GM10248 (cell line): Measurements from ENCODE around the gene THAP12.

ENCODE experiments used
- CTCF ChIA-PET: fragments of 300-600 bp; sonication (Branson Sonifier 250); formaldehyde crosslinking; extraction: SDS; loops from one replicate; lab custom pipeline; 2021; ENCODE audit warnings: antibody characterized with exemption; lab: Yijun Ruan, JAX
- POLR2A ChIA-PET: fragments of 350-650 bp; sonication (Branson Sonifier 250); formaldehyde crosslinking; extraction: SDS; loops from one replicate; lab custom pipeline; 2020; ENCODE audit warnings: antibody characterized with exemption; lab: Yijun Ruan, JAX
- DNase-seq: peaks from one replicate; pipeline ENCODE4 v3.0.0; 2012; ENCODE audit errors: extremely low spot score
- TF ChIP-seq, protein P1 (sequence below): IDR thresholded peaks from 2 replicates; pipeline ENCODE4 v1.5.1; 2012; ENCODE audit warnings: mild to moderate bottlenecking, low read depth; ENCODE audit errors: extremely low read depth, missing control alignments, control extremely low read depth

Gene THAP12

DNA sequence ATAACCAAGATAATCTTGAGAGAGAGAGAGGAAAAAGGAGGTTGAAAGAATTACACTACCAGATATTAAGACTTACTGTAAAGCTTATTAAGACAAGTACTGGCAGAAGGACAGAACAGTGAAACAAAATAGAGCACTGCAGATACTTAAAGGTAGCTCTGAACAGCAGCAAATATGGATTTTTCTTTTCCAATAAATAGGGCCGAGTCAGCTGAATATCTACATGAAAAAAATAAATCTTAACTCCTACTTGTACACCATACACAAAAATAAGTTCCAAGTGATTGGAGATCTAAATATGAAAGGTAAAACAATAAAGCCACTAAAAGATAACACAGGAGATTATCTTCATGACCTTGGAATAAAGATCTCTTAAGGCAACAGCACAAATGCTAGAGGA is 12.4 kb downstream of the THAP12 start:
- POLR2A ChIA-PET = no interaction called here
- CTCF ChIA-PET = interaction anchor here (0.9 kb wide), 1 partner anchor 50 kb away, joined by 3 read pairs; no protein-coding TSS in a partner anchor
- TF ChIP-seq, protein P1, sequence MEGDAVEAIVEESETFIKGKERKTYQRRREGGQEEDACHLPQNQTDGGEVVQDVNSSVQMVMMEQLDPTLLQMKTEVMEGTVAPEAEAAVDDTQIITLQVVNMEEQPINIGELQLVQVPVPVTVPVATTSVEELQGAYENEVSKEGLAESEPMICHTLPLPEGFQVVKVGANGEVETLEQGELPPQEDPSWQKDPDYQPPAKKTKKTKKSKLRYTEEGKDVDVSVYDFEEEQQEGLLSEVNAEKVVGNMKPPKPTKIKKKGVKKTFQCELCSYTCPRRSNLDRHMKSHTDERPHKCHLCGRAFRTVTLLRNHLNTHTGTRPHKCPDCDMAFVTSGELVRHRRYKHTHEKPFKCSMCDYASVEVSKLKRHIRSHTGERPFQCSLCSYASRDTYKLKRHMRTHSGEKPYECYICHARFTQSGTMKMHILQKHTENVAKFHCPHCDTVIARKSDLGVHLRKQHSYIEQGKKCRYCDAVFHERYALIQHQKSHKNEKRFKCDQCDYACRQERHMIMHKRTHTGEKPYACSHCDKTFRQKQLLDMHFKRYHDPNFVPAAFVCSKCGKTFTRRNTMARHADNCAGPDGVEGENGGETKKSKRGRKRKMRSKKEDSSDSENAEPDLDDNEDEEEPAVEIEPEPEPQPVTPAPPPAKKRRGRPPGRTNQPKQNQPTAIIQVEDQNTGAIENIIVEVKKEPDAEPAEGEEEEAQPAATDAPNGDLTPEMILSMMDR = no peak
- no peak for DNase-seq

DNA sequence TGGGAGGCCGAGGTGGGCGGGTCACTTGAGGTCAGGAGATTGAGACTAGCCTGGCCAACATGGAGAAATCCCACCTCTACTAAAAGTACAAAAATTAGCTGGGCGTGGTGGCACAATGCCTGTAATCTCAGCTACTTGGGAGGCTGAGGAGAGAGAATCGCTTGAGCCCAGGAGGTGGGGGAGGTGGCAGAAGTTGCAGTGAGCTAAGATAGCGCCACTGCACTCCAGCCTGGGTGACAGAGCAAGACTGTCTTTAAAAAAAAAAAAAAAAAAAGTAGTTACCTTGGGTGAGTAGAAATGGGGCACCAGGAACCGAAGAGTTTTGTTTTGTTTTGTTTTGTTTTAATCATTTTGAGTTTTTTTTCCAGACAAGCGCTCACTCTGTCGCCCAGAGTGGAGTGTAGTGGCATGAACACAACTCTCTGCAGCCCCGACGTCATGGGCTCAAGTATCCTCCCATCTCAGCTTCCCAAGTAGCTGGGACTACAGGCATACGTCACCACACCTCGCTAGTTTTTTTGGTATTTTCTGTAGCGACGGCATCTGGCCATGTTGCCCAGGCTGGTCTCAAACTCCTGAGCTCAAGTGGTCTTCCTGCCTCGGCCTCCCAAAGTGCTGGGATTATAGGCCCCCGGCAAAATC is 15.8 kb downstream of the THAP12 start:
- ChIA-PET POLR2A (no interaction called here), CTCF (interaction anchor here (0.7 to 2.0 kb wide), 4 partner anchors 9 to 157 kb away, joined by 3 to 6 read pairs (median 4); no protein-coding TSS in a partner anchor)
- DNase-seq = no peak
- TF ChIP-seq, protein P1 = no peak

DNA sequence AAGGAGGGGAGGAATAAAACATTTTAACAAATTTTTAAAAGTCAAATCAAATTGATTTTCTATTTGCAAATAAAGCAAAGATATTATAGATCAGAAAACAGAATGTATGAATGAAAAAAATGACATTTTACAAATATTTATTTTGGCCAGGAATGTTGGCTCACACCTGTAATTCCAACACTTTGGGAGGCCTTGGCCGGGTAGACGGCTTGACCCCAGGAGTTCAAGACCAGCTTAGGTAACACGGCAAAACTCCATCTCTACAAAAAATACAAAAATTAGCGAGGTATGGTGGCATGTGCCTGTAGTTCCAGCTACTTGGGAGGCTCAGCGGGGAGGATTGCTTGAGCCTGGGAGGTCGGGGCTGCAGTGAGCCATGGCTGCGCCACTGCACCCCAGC is 18.2 kb downstream of the THAP12 start:
- ChIA-PET POLR2A (no interaction called here), CTCF (interaction anchor here (1.1 to 1.5 kb wide), 2 partner anchors 57 to 155 kb away, joined by 3 to 4 read pairs; no protein-coding TSS in a partner anchor)
- DNase-seq = no peak
- TF ChIP-seq, protein P1 = no peak

DNA sequence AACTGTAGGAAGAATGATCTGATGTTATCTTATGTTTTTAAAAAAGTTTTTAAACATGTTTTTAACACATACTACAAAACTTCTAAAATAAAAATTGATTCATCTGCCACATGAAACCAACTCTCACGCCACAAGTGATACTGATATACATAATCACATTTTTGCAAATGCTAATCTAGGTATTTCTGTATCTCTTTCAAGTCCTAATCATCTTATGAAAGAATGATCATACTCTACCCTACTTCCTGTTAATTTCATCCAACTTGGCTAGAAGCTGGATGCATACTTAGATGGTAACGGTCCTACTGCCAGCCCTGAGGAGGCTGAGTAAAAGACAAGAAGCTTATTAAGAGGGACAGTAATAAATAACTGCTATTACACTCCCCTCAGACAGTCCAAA is 19.2 kb downstream of the THAP12 start:
- DNase-seq = no peak
- CTCF ChIA-PET = interaction anchor here (1.1 to 1.5 kb wide), 2 partner anchors 58 to 154 kb away, joined by 3 to 4 read pairs; no protein-coding TSS in a partner anchor
- TF ChIP-seq, protein P1 = no peak

DNA sequence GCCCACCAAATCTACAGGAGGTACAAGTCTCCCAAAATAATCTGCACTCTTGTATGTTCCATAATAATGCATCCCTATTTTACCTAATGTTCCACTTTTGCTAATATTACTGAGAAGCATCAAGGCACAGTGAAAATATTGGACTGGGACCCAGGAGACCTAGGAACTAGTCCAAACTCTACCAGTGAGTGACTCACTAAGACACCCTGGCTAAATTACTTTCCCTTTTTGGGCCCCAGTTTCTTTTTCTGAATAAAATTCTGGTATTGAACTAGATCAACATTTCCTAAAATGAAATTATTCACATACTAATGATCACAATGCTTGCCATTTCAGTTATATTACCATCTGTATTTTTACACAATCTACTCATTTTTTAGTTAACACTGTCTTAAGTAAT is 19.6 kb downstream of the THAP12 start:
- ChIA-PET CTCF (interaction anchor here (1.1 to 1.5 kb wide), 2 partner anchors 58 to 154 kb away, joined by 3 to 4 read pairs; no protein-coding TSS in a partner anchor), POLR2A (no interaction called here)
- DNase-seq = no peak
- TF ChIP-seq, protein P1 = no peak

More for the DNA sequence above, 19.2 kb downstream of the THAP12 start:
- POLR2A ChIA-PET = no interaction called here

DNA sequence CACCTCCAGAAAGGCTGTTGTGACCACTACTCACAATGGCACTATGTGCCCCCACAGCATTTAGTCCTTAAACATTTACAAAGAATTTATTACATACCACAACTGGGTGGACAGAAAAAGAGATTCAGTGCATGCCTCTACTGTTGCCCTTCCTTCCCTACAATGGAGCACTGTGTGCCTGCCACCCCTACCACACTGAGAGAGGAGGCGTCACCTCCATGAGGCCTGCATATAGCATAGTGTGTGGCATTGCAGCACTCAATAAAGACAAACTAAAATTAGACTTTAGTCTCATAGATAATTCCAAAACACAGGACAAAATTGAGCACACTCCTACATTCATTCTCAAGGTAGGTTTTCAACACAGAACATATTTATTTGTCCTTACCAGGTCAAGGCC is 25.8 kb downstream of the THAP12 start:
- TF ChIP-seq, protein P1 = no peak
- DNase-seq = no peak
- CTCF ChIA-PET = no interaction called here
- POLR2A ChIA-PET = no interaction called here
